ENCODE data around the gene PPP2R2D. TPM values are rescaled to one million over a fixed set of nuclear protein-coding genes. Genes with fewer than 3 reads are reported as not detected.

PPP2R2D gene
- total and polyA plus RNA-seq, 2 experiments from 2014 or later = 25.9 to 32.1 TPM

GRCh38 chr10:131855461-131856401 lies 45.1 kb upstream of the PPP2R2D start:
- DNase-seq (ENCODE audit: low spot score) = no peak
- H3K79me2 ChIP-seq = no peaks in the 10 kb centered on the region
- H4K20me1 ChIP-seq (ENCODE audit: insufficient read depth, poor library complexity, severe bottlenecking) = no peaks in the 10 kb centered on the region
- no peak overlapping the region for H3K27ac ChIP-seq
- TF ChIP-seq, protein P1, sequence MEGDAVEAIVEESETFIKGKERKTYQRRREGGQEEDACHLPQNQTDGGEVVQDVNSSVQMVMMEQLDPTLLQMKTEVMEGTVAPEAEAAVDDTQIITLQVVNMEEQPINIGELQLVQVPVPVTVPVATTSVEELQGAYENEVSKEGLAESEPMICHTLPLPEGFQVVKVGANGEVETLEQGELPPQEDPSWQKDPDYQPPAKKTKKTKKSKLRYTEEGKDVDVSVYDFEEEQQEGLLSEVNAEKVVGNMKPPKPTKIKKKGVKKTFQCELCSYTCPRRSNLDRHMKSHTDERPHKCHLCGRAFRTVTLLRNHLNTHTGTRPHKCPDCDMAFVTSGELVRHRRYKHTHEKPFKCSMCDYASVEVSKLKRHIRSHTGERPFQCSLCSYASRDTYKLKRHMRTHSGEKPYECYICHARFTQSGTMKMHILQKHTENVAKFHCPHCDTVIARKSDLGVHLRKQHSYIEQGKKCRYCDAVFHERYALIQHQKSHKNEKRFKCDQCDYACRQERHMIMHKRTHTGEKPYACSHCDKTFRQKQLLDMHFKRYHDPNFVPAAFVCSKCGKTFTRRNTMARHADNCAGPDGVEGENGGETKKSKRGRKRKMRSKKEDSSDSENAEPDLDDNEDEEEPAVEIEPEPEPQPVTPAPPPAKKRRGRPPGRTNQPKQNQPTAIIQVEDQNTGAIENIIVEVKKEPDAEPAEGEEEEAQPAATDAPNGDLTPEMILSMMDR (IDR thresholded peaks at IDR 0.05; ENCODE audit: poor library complexity) = no peak
- TF ChIP-seq EZH2phosphoT487 (IDR thresholded peaks at IDR 0.05; ENCODE audit: low read depth, severe bottlenecking, unreplicated experiment) = no peak
- no peak for TF ChIP-seq EZH2 (IDR thresholded peaks at IDR 0.05; ENCODE audit: borderline replicate concordance)
- WGBS (ENCODE audit: low lambda C conversion rate, missing lambda C conversion rate) = 92% methylated on average over 23 of the region's 23 CpGs
- H3K4me1 ChIP-seq (ENCODE audit: insufficient read depth) = no peaks in the 10 kb centered on the region
- no peaks in the 10 kb centered on the region for H3K9me2 ChIP-seq (replicated peaks; ENCODE audit: insufficient read depth)
- H3K27me3 ChIP-seq = no peaks in the 10 kb centered on the region
- no peaks in the 10 kb centered on the region for H3K9me3 ChIP-seq (ENCODE audit: low read depth)
- no peak overlapping the region for H2AFZ ChIP-seq
- no peak overlapping the region for H3K4me2 ChIP-seq
- H3K4me3 ChIP-seq = no peak overlapping the region
- no peaks in the 10 kb centered on the region for H3K36me3 ChIP-seq (replicated peaks; ENCODE audit: insufficient read depth, low read depth)

DNA sequence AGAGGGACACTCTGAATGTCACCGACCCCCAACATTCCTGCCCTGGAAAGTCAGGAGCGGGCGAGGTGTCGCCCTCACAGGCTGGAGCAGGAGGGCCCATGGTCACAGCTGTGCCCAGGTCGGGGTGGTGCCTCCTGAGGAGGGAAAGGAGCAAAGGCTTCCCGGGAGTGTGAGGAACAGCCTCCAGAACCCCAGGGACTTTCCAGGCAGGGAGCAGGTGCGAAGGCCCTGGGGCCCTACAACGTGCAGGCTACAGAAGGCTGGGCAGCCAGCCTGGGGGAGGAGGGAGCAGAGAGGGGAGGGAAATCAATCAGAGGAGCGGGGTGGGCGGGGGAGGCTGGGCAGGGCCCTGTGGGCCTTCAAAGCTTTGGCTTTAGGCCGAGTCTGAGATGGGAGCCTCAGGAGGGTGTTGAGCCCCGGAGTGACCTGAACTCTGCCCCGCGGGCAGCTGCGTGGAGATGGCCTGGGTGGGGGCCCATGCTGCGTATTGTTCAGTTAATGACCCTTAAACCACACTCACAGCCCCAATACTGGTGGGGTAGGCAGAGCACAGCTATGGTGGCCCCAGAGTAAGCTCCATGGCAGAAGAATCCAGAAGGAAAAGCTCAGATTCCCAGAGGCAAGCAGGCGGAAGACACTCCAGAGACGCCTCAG lies 44.2 kb upstream of the PPP2R2D start:
- Histone ChIP-seq H3K4me1 (ENCODE audit: insufficient read depth) (no peaks in the 10 kb centered on the region), H3K36me3 (replicated peaks; ENCODE audit: insufficient read depth, low read depth) (no peaks in the 10 kb centered on the region), H3K27me3 (no peaks in the 10 kb centered on the region), H3K27ac (no peak overlapping the region), H3K9me3 (ENCODE audit: low read depth) (no peaks in the 10 kb centered on the region), H3K4me3 (no peak overlapping the region), H3K9me2 (replicated peaks; ENCODE audit: insufficient read depth) (no peaks in the 10 kb centered on the region), H3K4me2 (no peak overlapping the region), H3K79me2 (no peaks in the 10 kb centered on the region), H2AFZ (no peak overlapping the region), H4K20me1 (ENCODE audit: insufficient read depth, poor library complexity, severe bottlenecking) (no peaks in the 10 kb centered on the region)
- 85% methylated on average over 17 of the region's 18 CpGs for WGBS (ENCODE audit: low lambda C conversion rate, missing lambda C conversion rate)
- TF ChIP-seq EZH2 (IDR thresholded peaks at IDR 0.05; ENCODE audit: borderline replicate concordance) (no peak), EZH2phosphoT487 (IDR thresholded peaks at IDR 0.05; ENCODE audit: low read depth, severe bottlenecking, unreplicated experiment) (no peak)
- TF ChIP-seq, protein P1 (IDR thresholded peaks at IDR 0.05; ENCODE audit: poor library complexity) = no peak
- DNase-seq (ENCODE audit: low spot score) = no peak

- TF ChIP-seq EZH2 (IDR thresholded peaks at IDR 0.05; ENCODE audit: borderline replicate concordance) (no peak), EZH2phosphoT487 (IDR thresholded peaks at IDR 0.05; ENCODE audit: low read depth, severe bottlenecking, unreplicated experiment) (no peak)
- TF ChIP-seq, protein P1 (IDR thresholded peaks at IDR 0.05; ENCODE audit: poor library complexity) = no peak
- Histone ChIP-seq H3K27me3 (no peaks in the 10 kb centered on the region), H3K9me2 (replicated peaks; ENCODE audit: insufficient read depth) (no peaks in the 10 kb centered on the region), H3K27ac (no peak overlapping the region), H3K36me3 (replicated peaks; ENCODE audit: insufficient read depth, low read depth) (no peaks in the 10 kb centered on the region), H3K4me3 (no peak overlapping the region), H3K9me3 (ENCODE audit: low read depth) (no peaks in the 10 kb centered on the region), H2AFZ (no peak overlapping the region), H3K79me2 (no peaks in the 10 kb centered on the region), H3K4me1 (ENCODE audit: insufficient read depth) (no peaks in the 10 kb centered on the region), H4K20me1 (ENCODE audit: insufficient read depth, poor library complexity, severe bottlenecking) (no peaks in the 10 kb centered on the region), H3K4me2 (no peak overlapping the region)
- WGBS (ENCODE audit: low lambda C conversion rate, missing lambda C conversion rate) = 88% methylated on average over 32 of the region's 33 CpGs
- DNase-seq (ENCODE audit: low spot score) = no peak
These were observed 43.4 kb upstream of the PPP2R2D start for GRCh38 chr10:131857156-131858117.

Measured in hepatocyte (in vitro differentiated cells).